Measurements from ENCODE around the gene SELENOF. TPM values are rescaled to one million over a fixed set of nuclear protein-coding genes. Genes with fewer than 3 reads are reported as not detected.
"Not testable (repeated sequence)": the region's sequence is repeated elsewhere in the genome, so short reads cannot be mapped to it uniquely, and the experiment has no call there.

SELENOF gene
- total and polyA plus RNA-seq, 2 of the 4 experiments (the other 2 are of a cell fraction), result 60.0 to 153 TPM

- no CpG with 5 or more reads among the region's 1 CpG for WGBS, 2 experiments (ENCODE audit: extremely low coverage in 2 of 2, insufficient read length in 1 of 2)
- intact Hi-C loops (cut with micrococcal nuclease), result no loop called here
Observed at GRCh38 chr1:86821956-86822355, 92.0 kb downstream of the SELENOF start.

GRCh38 chr1:86819970-86820369, 94.0 kb downstream of the SELENOF start:
- DNase-seq; H2BK20ac ChIP-seq (ENCODE audit: low read depth, low read length); H2BK120ac ChIP-seq (ENCODE audit: low read depth, low read length); H2AFZ ChIP-seq (replicated peaks; ENCODE audit: low read length, poor library complexity); H2AK9ac ChIP-seq (replicated peaks; ENCODE audit: low read depth, low read length, poor library complexity); POLR2A ChIA-PET (ENCODE audit: unreplicated experiment); H3K36me3 ChIP-seq (ENCODE audit: control insufficient read depth, insufficient read depth, low read length); H4K91ac ChIP-seq (ENCODE audit: insufficient read depth, low read depth, low read length); H4K20me1 ChIP-seq (ENCODE audit: insufficient read depth, low read length); H2BK5ac ChIP-seq (ENCODE audit: low read depth, low read length, poor library complexity, severe bottlenecking); CTCF ChIA-PET; H2AK5ac ChIP-seq (ENCODE audit: low read depth, low read length); H3K9me1 ChIP-seq (ENCODE audit: insufficient read depth, low read length); H3K4me3 ChIP-seq (ENCODE audit: insufficient read depth, low read depth, low read length); H3K4ac ChIP-seq (ENCODE audit: low read depth, low read length); H4K5ac ChIP-seq (ENCODE audit: low read depth, low read length); H3K18ac ChIP-seq (ENCODE audit: low read depth, low read length); H3K9me3 ChIP-seq (ENCODE audit: control insufficient read depth, insufficient read depth, low read length); in situ Hi-C loops (cut with MboI; ENCODE audit: low sequenced_read_pairs); H3K56ac ChIP-seq (ENCODE audit: extremely low read depth, insufficient read depth, low read length); BruUV-seq (replicated peaks); H3K4me2 ChIP-seq (ENCODE audit: low read depth, low read length); dilution Hi-C loops (cut with HindIII; ENCODE audit: low sequenced_read_pairs, unreplicated experiment); H3K23ac ChIP-seq (ENCODE audit: low read depth, low read length); H4K8ac ChIP-seq (ENCODE audit: low read depth in 2 of 2, low read length in 2 of 2); H3K4me1 ChIP-seq (ENCODE audit: control insufficient read depth, insufficient read depth, low read length); H3K9ac ChIP-seq (ENCODE audit: low read depth, low read length); H3K27me3 ChIP-seq (ENCODE audit: control insufficient read depth, insufficient read depth, low read length); H3K79me1 ChIP-seq (ENCODE audit: low read depth in 1 of 2, low read length in 2 of 2); H2BK15ac ChIP-seq (ENCODE audit: low read depth, low read length); H3K27ac ChIP-seq (ENCODE audit: insufficient read depth, low read length); intact Hi-C loops (cut with micrococcal nuclease); H3K14ac ChIP-seq (replicated peaks; ENCODE audit: low read depth, low read length); ATAC-seq (ENCODE audit: low read depth): not testable (repeated sequence)
- no CpG with 5 or more reads among the region's 5 CpGs for WGBS, 2 experiments (ENCODE audit: extremely low coverage in 2 of 2, insufficient read length in 1 of 2)

More at GRCh38 chr1:86821956-86822355, 92.0 kb downstream of the SELENOF start:
- Histone ChIP-seq H2AFZ (replicated peaks; ENCODE audit: low read length, poor library complexity) (no peak overlapping the region), H4K8ac (ENCODE audit: low read depth in 2 of 2, low read length in 2 of 2) (no peak overlapping the region), H2AK9ac (replicated peaks; ENCODE audit: low read depth, low read length, poor library complexity) (no peak overlapping the region), H4K20me1 (ENCODE audit: insufficient read depth, low read length) (no peaks in the 10 kb centered on the region), H3K36me3 (ENCODE audit: control insufficient read depth, insufficient read depth, low read length) (no peaks in the 10 kb centered on the region), H3K4ac (ENCODE audit: low read depth, low read length) (no peak overlapping the region), H3K27me3 (ENCODE audit: control insufficient read depth, insufficient read depth, low read length) (peaks cover 10% of the 10 kb centered on the region; the same call in 1 of the 2 replicates), H3K56ac (ENCODE audit: extremely low read depth, insufficient read depth, low read length) (no peak overlapping the region), H3K9me3 (ENCODE audit: control insufficient read depth, insufficient read depth, low read length) (no peaks in the 10 kb centered on the region), H3K4me1 (ENCODE audit: control insufficient read depth, insufficient read depth, low read length) (peaks cover 3% of the 10 kb centered on the region; the same call in 1 of the 2 replicates), H3K9ac (ENCODE audit: low read depth, low read length) (no peak overlapping the region), H2AK5ac (ENCODE audit: low read depth, low read length) (no peak overlapping the region), H2BK15ac (ENCODE audit: low read depth, low read length) (no peak overlapping the region), H2BK5ac (ENCODE audit: low read depth, low read length, poor library complexity, severe bottlenecking) (no peak overlapping the region), H3K14ac (replicated peaks; ENCODE audit: low read depth, low read length) (no peak overlapping the region), H3K18ac (ENCODE audit: low read depth, low read length) (no peak overlapping the region), H4K5ac (ENCODE audit: low read depth, low read length) (no peak overlapping the region), H3K4me2 (ENCODE audit: low read depth, low read length) (no peak overlapping the region), H3K9me1 (ENCODE audit: insufficient read depth, low read length) (no peaks in the 10 kb centered on the region), H3K23ac (ENCODE audit: low read depth, low read length) (no peak overlapping the region), H3K4me3 (ENCODE audit: insufficient read depth, low read depth, low read length) (no peak overlapping the region), H2BK120ac (ENCODE audit: low read depth, low read length) (no peak overlapping the region), H3K27ac (ENCODE audit: insufficient read depth, low read length) (no peak overlapping the region), H4K91ac (ENCODE audit: insufficient read depth, low read depth, low read length) (no peak overlapping the region), H3K79me1 (ENCODE audit: low read depth in 1 of 2, low read length in 2 of 2) (no peaks in the 10 kb centered on the region), H2BK20ac (ENCODE audit: low read depth, low read length) (no peak overlapping the region)
- in situ Hi-C loops (cut with MboI; ENCODE audit: low sequenced_read_pairs), result no loop called here
- ChIA-PET POLR2A (ENCODE audit: unreplicated experiment) (no interaction called here), CTCF (no interaction called here)
- no TSS peak for BruUV-seq (replicated peaks)
- no peak for ATAC-seq (ENCODE audit: low read depth)
- dilution Hi-C loops (cut with HindIII; ENCODE audit: low sequenced_read_pairs, unreplicated experiment), result no loop called here
- no peak for DNase-seq
- TF ChIP-seq CEBPB (IDR thresholded peaks at IDR 0.05; ENCODE audit: low read depth, low read length) (no peak), MAFK (IDR thresholded peaks at IDR 0.05; ENCODE audit: low read depth, low read length) (no peak), USF2 (IDR thresholded peaks at IDR 0.05; ENCODE audit: low read depth, low read length) (no peak), BHLHE40 (IDR thresholded peaks at IDR 0.05; ENCODE audit: low read depth, low read length) (no peak)
- TF ChIP-seq, protein P1, sequence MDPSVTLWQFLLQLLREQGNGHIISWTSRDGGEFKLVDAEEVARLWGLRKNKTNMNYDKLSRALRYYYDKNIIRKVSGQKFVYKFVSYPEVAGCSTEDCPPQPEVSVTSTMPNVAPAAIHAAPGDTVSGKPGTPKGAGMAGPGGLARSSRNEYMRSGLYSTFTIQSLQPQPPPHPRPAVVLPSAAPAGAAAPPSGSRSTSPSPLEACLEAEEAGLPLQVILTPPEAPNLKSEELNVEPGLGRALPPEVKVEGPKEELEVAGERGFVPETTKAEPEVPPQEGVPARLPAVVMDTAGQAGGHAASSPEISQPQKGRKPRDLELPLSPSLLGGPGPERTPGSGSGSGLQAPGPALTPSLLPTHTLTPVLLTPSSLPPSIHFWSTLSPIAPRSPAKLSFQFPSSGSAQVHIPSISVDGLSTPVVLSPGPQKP (IDR thresholded peaks at IDR 0.05; ENCODE audit: borderline replicate concordance, low read depth, low read length), result no peak

Data from IMR-90 (cell line).